Aorta (tissue), 5 donors: ENCODE results near the gene GLIPR1L2. TPM values are rescaled to one million over a fixed set of nuclear protein-coding genes. Genes with fewer than 3 reads are reported as not detected.
"Not testable (repeated sequence)": the region's sequence is repeated elsewhere in the genome, so short reads cannot be mapped to it uniquely, and the experiment has no call there.

Experiments
- ATAC-seq: fragments of 200-7000 bp; cut with Tn5 transposase; one replicate; pipeline ENCODE4 v1.9.1; 2022; ENCODE audit warnings: moderate library complexity; ENCODE audit not compliant: low FRiP score
- DNase-seq, 2 donors: peaks; one replicate each; pipeline ENCODE4 v3.0.0-alpha.2; 2020
- H3K27ac ChIP-seq, 2 donors: one replicate each; pipeline ENCODE4 v1.5.1; 2013; ENCODE audit warnings: low read length in 2 of 2, mild to moderate bottlenecking in 2 of 2, moderate library complexity in 2 of 2, control low read depth in 1 of 2, inconsistent platforms in 1 of 2, low read depth in 1 of 2
- H3K27me3 ChIP-seq, 2 donors: one replicate each; pipeline ENCODE4 v1.6.1; 2013; ENCODE audit warnings: control low read depth in 1 of 2, low read length in 1 of 2, mild to moderate bottlenecking in 1 of 2, moderate library complexity in 1 of 2; ENCODE audit not compliant: insufficient read depth in 2 of 2, control insufficient read depth in 1 of 2
- H3K36me3 ChIP-seq, 2 donors: one replicate each; pipeline ENCODE4 v1.6.1; 2013; ENCODE audit warnings: control low read depth in 1 of 2, low read length in 1 of 2, mild to moderate bottlenecking in 1 of 2; ENCODE audit not compliant: insufficient read depth in 2 of 2, control insufficient read depth in 1 of 2
- H3K4me1 ChIP-seq, 2 donors: one replicate each; pipeline ENCODE4 v1.6.1; 2013; ENCODE audit warnings: low read length in 2 of 2, control low read depth in 1 of 2, mild to moderate bottlenecking in 1 of 2, moderate library complexity in 1 of 2; ENCODE audit not compliant: insufficient read depth in 2 of 2, control insufficient read depth in 1 of 2
- H3K4me3 ChIP-seq, 2 donors: one replicate each; pipeline ENCODE4 v1.5.1; 2013; ENCODE audit warnings: low read length in 2 of 2, control low read depth in 1 of 2, mild to moderate bottlenecking in 1 of 2
- H3K9me3 ChIP-seq: one replicate; pipeline ENCODE4 v1.6.1; 2013; ENCODE audit warnings: mild to moderate bottlenecking, low read length; ENCODE audit not compliant: control insufficient read depth
- WGBS, 2 donors: extraction: QIAGEN DNeasy Blood & Tissue Kit; methylation state at CpG; one replicate each; pipeline ENCODE4 v1.1.7; 2013; 5-methylcytosine and 5-hydroxymethylcytosine counted together
- intact Hi-C, 2 donors: fragments of 100-400 bp; cut with DNase I; formaldehyde crosslinking; loops; one replicate each; pipeline versions ENCODE4 v1.14.2 to v1.15.0; 2022
- polyA plus RNA-seq, 2 donors: library from polyadenylated mRNA; stranded (reverse); fragments of 200-250 nt; gene quantifications; one replicate each; pipeline ENCODE4 v1.2.3, GENCODE V29; 2013
- total RNA-seq, 2 donors: library from RNA; stranded (reverse); fragmentation: NEBNext Ultra II Directional; extraction: Animal tissue kit (Norgen Biotek cat#: 25700); gene quantifications; one replicate each; pipeline ENCODE4 v1.2.1, GENCODE V29; 2021
- donor health status: healthy with polysubstance abuse.
- donor health status: Bipolar disorder and iron deficiency.
- donor health status: DM: no; HTN: no; CAD: no.
- donor health status: DM: no; HTN: no; CAD: no.
- donor health status: DM: yes; HTN: yes; CAD: no.

The GLIPR1L2 gene
- total and polyA plus RNA-seq, 4 donors: 0.67 to 1.9 (median 1.0) TPM

- Histone ChIP-seq H3K36me3 (no peaks in the 10 kb centered on the region), H3K27ac (no peak overlapping the region), H3K4me1 (no peaks in the 10 kb centered on the region), H3K9me3 (peaks cover 2% of the 10 kb centered on the region), H3K4me3 (no peak overlapping the region), H3K27me3 (no peaks in the 10 kb centered on the region)
- intact Hi-C loops: no loop called here
- ATAC-seq (no peak), DNase-seq (no peak)
These were observed 49.0 kb downstream of the GLIPR1L2 start for GRCh38 chr12:75439930-75440329.

GRCh38 chr12:75441687-75442449 lies 51.0 kb downstream of the GLIPR1L2 start:
- H3K9me3 ChIP-seq, H3K4me1 ChIP-seq, DNase-seq, intact Hi-C loops, H3K4me3 ChIP-seq, H3K27me3 ChIP-seq, H3K36me3 ChIP-seq, H3K27ac ChIP-seq, ATAC-seq: not testable (repeated sequence)
- 72 to 78% methylated on average over 4 of the region's 4 CpGs for WGBS, 2 donors

DNA sequence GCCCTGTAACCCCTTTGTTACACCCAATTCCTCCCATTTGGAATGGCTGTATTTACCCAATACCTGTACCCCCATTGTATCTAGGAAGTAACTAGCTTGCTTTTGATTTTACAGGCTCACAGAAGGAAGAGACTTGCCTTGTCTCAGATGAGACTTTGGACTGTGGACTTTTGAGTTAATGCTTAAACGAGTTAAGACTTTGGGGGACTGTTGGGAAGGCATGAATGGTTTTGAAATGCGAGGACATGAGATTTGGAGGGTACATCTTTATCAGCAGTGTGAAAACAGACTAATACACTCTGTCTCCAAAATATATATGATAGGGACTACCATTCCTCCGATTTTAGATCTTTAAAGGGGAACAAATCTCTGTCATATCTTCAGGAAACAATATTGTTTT lies 51.6 kb downstream of the GLIPR1L2 start:
- H3K27me3 ChIP-seq, intact Hi-C loops, H3K27ac ChIP-seq, ATAC-seq, DNase-seq, H3K9me3 ChIP-seq, H3K4me3 ChIP-seq, H3K36me3 ChIP-seq, H3K4me1 ChIP-seq: not testable (repeated sequence)
- WGBS, 2 donors: 22 to 54% methylated on average over 3 of the region's 3 CpGs

- no peaks in the 10 kb centered on the region for H3K4me1 ChIP-seq
- DNase-seq (no peak), ATAC-seq (no peak)
- no peaks in the 10 kb centered on the region for H3K9me3 ChIP-seq
- intact Hi-C loops: no loop called here
- H3K4me3 ChIP-seq: no peak overlapping the region
- H3K27ac ChIP-seq: no peak overlapping the region
- WGBS, 2 donors: 56 to 61% methylated on average over 3 of the region's 3 CpGs
- H3K27me3 ChIP-seq: no peaks in the 10 kb centered on the region
- no peaks in the 10 kb centered on the region for H3K36me3 ChIP-seq
These were observed 52.8 kb downstream of the GLIPR1L2 start for GRCh38 chr12:75443709-75444108.

- no peaks in the 10 kb centered on the region for H3K9me3 ChIP-seq
- ATAC-seq (no peak), DNase-seq (no peak)
- 76 to 81% methylated on average over 6 of the region's 6 CpGs for WGBS, 2 donors
- H3K36me3 ChIP-seq: no peaks in the 10 kb centered on the region
- no peak overlapping the region for H3K27ac ChIP-seq
- no peaks in the 10 kb centered on the region for H3K27me3 ChIP-seq
- H3K4me1 ChIP-seq: no peaks in the 10 kb centered on the region
- intact Hi-C loops: no loop called here
- no peak overlapping the region for H3K4me3 ChIP-seq
These were observed 53.7 kb downstream of the GLIPR1L2 start for GRCh38 chr12:75444429-75445136.

GRCh38 chr12:75445137-75445507 lies 54.2 kb downstream of the GLIPR1L2 start:
- H3K4me1 ChIP-seq, H3K36me3 ChIP-seq, ATAC-seq, H3K4me3 ChIP-seq, intact Hi-C loops, DNase-seq, H3K9me3 ChIP-seq, H3K27me3 ChIP-seq, H3K27ac ChIP-seq: not testable (repeated sequence)
- 56 to 61% methylated on average over 7 of the region's 7 CpGs for WGBS, 2 donors

DNA sequence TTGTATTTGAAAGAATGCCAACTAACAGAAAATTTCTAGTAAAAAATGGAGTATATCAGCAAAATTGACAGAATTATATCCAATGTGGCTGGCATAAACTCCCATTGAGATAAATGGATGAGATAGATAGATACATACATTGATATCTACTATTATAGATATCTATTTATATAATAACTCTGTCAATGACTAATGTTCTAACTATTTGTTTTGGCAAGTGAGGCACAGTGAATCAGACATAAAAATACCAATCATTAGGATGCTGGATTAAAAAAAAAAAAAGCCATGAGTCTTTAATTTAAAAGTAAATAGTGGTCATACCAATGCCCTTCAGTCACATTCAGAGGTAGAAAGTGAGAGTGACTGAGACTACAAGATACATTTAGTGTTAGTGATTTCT lies 56.0 kb downstream of the GLIPR1L2 start:
- Histone ChIP-seq H3K9me3 (no peaks in the 10 kb centered on the region), H3K4me1 (no peaks in the 10 kb centered on the region), H3K36me3 (no peaks in the 10 kb centered on the region), H3K27ac (no peak overlapping the region), H3K4me3 (no peak overlapping the region), H3K27me3 (no peaks in the 10 kb centered on the region)
- DNase-seq (no peak), ATAC-seq (no peak)
- intact Hi-C loops: no loop called here

DNA sequence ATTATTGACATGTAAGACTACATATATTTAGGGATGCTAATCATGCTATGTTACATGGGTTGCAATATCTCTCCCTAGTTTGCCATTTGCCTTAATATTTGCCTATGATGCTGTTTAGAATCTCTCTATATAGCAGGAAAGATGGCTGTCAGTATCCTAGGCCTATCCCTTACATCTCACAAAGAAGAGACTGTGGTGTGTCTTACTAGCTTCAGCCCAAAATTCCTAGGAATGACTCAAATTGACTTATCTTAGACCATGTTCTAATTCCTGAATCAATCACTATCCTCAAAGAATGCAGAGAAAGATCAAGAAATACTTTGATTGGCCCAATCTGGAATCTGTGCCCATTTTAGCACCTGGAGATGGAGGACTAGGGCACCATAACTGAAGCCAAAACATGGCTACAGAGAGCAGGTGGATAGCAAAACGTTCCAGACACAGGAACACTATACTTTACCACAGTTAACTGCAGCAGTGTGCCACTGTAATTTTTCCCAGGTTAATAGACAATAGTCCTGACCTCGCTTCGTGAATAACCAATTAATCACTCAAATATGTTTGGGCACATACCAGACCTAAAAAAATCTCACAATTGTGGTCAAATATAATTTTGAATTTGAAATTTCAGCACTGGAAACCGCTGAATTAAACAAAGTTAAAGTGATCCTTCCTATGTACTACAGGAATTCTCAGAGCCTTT lies 57.0 kb downstream of the GLIPR1L2 start:
- no peaks in the 10 kb centered on the region for H3K4me1 ChIP-seq
- intact Hi-C loops: loop anchor here in 1 of 2 donors (2.0 kb wide), 1 partner anchor 31 kb away; no protein-coding TSS in a partner anchor
- no peak for ATAC-seq

More for the DNA sequence above, 57.0 kb downstream of the GLIPR1L2 start:
- Histone ChIP-seq H3K27me3 (no peaks in the 10 kb centered on the region), H3K27ac (no peak overlapping the region), H3K36me3 (no peaks in the 10 kb centered on the region), H3K9me3 (no peaks in the 10 kb centered on the region), H3K4me3 (no peak overlapping the region)
- WGBS, 2 donors: 68 to 75% methylated on average over 4 of the region's 4 CpGs
- no peak for DNase-seq
